Stimulated activated CD4-positive, alpha-beta T cell treated with anti-CD3 and anti-CD28 coated beads, Interleukin-2, amount 100 ng/mL, for 4 hours (primary cell): ENCODE measurements around the gene OR6C76.

Experiments
- DNase-seq: peaks from one replicate; pipeline ENCODE4 v3.0.0-alpha.2; 2020; ENCODE audit warnings: low read depth

Gene OR6C76

GRCh38 chr12:55469291-55469690, 43.2 kb downstream of the OR6C76 start:
- no peak for DNase-seq

DNA sequence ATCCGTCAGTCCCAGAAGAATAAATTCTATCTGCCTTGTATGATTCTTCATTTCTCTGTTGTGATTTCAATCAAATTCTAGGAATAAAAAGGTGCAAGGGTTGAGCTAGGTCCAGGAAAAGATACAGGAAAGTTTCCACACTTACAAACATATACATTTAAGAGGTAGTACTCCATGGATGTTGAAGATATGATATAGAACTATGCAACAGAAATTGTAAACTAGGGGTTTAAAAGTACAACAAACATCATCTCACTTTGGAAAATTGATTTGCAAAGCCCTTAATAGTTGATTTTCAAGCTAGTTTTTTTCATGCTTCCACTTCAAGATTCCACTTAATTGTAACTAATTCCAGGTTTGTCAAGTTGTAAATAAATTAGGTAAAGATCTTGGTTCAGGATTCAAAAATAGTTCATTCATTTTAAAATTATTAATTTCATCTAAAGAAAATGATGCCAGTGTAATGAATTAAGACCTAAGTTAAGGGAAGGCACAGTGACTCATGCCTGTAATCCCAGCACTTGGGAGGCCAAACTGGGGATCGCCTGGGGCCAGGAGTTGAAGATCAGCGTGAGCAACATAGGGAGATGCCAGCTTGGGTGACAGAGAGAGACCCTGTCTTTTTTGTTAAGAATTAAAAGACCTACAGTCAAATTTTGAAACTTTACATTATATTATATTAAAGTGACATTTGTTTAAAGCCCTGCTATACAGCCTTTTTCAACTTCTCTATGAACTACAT, 44.2 kb downstream of the OR6C76 start, which contains the start of gene OR6C70:
Gene OR6C70, minus strand, starts transcription at position 51 of the 742 bp plus-strand sequence. Its CDS starts 0 bp downstream, at position 51.
- no peak for DNase-seq

- no peak for DNase-seq
Observed at GRCh38 chr12:55472264-55472663, 46.2 kb downstream of the OR6C76 start.
